ENCODE measurements around the gene PITHD1.
"Not testable (repeated sequence)": the region's sequence is repeated elsewhere in the genome, so short reads cannot be mapped to it uniquely, and the experiment has no call there.

The PITHD1 gene

DNA sequence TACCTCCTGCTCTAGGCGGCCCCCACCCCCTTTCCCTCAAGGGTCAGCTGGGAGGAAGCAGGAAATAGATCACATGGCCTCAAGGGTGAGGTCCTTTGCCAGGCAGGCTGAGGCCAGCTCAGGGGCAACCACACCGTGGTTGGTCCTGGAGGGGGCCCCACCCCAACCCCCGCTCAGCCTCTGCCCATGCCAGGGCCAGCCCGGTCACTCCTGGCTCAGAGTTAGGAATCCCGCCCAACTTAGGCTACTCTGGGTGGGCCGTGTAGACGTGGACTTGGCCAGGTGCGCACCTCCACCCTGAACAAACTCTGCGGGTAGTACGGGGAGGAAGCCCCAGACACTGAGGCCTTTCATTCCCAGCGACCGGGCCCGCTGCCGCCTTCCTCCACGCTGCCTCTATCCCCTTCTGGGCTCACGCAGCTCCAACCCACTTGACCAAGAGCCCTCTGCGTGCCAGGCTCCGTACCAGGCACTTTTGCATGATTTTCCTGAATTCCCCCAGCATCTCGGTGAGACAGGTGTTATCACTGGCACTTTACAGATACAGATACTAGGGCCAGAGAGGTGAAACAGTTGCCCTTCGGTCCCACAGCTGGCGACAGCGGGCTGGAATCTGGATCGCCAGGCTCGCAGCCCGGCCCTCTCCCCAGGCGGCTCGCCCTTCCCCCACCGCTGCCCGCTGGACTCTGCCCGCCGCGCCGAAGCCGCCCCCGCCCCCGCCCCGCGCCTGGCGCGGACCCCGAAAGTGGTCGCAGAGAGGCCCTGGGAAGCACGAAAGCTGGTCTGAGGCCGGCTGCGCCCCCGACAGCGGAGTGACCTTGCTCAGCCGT is 21.6 kb downstream of the PITHD1 start:
- DNase-seq = no peak

- DNase-seq = peak; percentile 48
Measured at GRCh38 chr1:23800400-23801337, 22.5 kb downstream of the PITHD1 start, which contains the start of gene GALE. Gene GALE, minus strand, starts transcription at chr1:23800754. Its CDS starts 1,747 bp downstream, at chr1:23799007.

DNA sequence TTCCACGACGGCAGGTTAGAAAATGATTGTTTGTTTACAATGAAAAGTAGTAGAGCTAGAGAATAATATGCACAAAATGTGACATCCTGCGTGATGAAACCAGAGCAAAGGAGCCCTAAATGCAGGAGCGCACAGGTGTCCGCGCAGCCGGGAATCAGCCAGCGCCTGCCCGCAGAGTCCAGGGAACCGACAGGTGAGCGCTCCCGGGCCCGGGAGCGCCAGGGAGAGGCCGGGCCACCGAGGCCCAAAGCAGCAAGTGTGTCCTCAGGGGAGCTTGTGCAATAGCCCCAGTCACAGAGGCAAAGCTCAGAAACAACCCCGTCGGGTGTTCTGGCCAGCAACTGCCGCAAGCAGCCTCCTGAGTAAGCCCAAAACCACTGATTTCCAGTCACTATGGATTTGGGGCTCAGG is 23.1 kb downstream of the PITHD1 start:
- DNase-seq = no peak

DNA sequence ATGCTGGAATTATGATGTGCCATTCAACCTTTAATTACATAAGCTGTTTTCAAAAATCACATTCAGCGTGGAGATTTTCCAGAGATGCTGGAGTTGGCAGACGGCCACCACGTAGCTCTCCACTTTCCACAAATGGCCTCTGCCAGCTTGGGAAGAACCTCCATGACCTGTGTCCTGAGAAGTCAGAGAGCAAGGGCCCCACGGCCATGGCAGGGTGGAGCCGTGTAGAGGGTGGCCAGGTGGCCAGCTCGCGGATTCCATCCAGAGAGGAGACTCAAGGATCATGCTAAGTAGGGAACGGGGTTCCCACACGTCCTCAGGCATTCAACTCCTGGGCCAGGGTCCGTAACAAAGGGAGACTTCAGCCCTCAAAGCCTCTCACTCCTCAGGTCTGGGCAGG is 23.7 kb downstream of the PITHD1 start:
- no peak for DNase-seq

DNA sequence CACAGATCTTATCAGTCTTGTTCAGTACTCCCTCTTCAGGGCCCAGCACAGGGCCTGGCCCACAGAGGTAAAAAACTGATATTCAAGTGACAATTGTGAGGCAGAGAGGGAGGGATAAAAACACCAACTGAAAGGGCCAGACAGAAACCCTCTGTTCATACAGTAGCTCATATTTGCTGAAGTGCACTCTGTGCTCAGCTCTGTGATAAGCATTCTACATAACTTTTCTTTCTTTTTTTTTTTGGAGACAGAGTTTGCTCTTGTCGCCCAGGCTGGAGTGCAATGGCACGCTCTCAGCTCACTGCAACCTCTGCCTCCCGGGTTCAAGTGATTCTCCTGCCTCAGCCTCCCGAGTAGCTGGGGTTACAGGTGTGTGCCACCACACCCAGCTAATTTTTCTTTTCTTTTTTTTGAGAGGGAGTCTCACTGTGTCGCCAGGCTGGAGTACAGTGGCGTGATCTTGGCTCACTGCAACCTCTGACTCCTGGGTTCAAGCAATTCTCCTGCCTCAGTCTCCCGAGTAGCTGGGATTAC is 24.7 kb downstream of the PITHD1 start:
- not testable (repeated sequence) for DNase-seq

GRCh38 chr1:23803674-23804073 is 25.5 kb downstream of the PITHD1 start:
- DNase-seq = no peak

GRCh38 chr1:23804183-23804835 is 26.1 kb downstream of the PITHD1 start:
- no peak for DNase-seq

GRCh38 chr1:23805025-23805424 is 26.8 kb downstream of the PITHD1 start:
- no peak for DNase-seq

DNA sequence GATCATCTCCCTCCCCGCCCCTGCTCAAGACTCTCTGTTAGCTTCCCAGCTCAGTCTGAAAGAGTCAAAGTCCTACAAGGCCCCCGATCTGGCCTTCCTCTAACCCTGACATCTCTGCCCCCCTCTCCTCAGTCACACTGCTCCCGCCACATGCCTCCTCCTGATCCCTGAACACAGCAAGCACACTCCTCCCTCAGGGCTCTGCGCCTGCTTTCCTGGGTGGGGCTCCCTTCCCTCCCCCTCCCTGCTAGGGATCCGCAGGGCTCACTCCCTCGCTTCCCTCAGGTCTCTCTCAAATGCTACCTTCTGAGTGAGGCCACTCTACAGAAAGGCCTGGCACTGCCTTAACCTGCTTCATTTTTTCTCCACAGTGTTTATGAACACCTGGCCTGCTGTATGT is 28.1 kb downstream of the PITHD1 start:
- no peak for DNase-seq

GRCh38 chr1:23807453-23807852 is 29.2 kb downstream of the PITHD1 start:
- DNase-seq = no peak

DNA sequence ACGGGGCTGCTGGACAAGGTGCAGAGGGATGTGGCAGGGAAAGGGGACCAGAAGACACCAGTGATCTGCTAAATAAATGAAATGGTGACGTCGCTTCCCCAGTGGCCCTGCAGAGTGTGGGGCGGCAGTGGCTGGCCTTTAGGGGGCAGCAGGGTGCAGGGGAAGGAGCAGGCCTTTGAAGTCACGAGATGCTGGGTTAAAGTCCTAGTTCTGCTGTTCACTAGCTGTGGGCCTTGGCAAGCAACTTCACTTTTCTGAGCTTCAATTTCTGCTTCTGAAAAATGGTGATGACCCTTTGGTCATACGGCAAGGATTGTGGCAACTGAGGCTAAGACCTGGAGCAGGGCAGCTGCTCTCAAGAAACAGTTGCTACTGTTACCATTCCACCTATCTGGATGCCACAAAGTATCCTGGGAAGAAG is 31.5 kb downstream of the PITHD1 start:
- DNase-seq = peak; percentile 7

- no peak for DNase-seq
Measured at GRCh38 chr1:23810818-23811540, 32.8 kb downstream of the PITHD1 start.

DNA sequence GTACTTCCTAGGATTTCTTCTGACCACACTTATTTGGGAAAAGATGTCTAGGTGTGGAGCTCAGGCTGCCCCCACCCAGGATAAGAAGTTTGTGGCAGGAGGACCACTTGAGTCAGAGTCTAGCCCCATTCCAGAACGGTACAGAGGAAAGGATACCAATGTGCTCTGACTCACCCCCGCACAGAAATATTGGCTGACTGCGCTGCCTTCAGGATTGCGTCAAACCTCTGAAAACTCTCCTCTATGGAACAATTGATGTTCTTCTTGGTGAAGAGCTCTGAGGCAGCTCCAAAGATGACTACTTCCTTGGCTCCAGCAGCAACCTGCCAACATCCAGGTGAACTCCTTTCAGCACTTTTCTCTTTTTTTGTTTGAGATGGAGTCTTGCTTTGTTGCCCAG is 35.8 kb downstream of the PITHD1 start:
- no peak for DNase-seq

DNA sequence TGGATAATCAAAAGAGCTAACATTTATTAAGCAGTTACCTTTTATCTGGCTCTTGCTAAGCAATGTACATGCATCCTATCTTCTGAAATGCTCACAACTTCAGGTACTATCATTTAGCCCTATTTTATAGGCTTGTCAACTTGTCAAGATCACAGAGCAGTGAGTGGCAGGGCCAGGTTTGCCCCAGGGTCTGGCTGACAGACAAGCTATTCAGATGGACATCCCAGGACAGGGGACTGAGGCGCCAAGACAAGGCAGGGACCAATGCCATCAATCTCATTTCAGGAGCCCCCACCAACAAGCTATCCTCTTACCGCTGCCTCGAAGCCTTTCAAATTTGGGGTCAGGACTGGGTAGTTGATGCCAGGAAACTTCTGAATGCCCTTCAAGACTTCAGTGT is 38.1 kb downstream of the PITHD1 start:
- DNase-seq = no peak

GRCh38 chr1:23816906-23817305 is 38.7 kb downstream of the PITHD1 start:
- no peak for DNase-seq

DNA sequence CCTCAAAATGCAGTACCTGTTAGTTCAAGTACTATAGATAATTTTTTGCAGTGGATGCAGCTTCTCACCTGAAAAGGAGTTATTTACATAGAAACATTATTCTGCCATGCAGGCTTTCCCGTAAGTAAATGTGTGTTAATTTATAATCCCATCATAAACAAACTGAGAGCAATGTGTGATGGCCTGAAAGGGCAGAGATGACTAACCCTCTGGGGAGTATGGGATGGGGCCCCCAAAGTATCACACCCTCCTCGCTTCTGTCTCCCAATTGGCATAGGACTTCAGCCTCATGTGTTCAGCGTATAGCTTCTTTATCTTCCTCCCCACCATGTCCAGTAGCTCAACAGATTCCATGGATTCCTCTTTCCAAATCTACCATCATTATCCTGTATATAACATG is 39.4 kb downstream of the PITHD1 start:
- DNase-seq = no peak

DNA sequence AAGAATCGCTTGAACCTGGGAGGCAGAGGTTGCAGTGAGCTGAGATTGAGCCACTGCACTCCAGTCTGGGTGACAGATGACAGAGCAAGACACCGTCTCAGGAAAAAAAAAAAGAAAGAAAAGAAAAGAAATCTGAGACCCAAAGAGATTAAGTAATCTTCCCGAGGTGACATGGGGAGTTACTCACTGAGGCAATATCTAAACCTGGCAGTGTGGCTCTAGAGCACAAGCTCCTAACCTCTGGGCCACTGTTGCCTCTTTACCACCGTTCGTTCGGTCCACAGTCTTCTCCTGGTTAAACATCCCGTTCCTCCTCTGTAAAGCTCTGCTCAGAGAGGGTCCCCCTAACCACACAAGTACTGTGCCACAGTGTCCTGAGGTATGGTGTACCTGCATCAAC is 45.5 kb downstream of the PITHD1 start:
- no peak for DNase-seq

DNA sequence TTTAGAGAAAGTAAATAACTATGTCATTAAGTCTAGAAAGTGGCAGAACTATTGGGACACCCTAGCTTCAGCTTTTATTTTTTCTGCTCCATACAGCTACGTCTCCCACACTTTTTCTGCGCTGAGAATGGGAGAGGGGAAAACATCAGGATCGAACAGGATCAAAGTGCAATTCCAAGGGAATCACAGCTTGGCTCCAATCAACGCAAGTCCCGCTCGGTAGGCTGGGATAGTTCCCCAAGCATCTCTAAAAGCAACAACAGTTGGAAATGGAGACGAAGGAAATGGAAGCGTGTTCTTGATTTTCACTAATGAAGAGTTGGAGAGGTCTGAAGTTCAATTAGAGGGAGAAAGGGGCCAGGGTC is 46.5 kb downstream of the PITHD1 start:
- DNase-seq = no peak

DNA sequence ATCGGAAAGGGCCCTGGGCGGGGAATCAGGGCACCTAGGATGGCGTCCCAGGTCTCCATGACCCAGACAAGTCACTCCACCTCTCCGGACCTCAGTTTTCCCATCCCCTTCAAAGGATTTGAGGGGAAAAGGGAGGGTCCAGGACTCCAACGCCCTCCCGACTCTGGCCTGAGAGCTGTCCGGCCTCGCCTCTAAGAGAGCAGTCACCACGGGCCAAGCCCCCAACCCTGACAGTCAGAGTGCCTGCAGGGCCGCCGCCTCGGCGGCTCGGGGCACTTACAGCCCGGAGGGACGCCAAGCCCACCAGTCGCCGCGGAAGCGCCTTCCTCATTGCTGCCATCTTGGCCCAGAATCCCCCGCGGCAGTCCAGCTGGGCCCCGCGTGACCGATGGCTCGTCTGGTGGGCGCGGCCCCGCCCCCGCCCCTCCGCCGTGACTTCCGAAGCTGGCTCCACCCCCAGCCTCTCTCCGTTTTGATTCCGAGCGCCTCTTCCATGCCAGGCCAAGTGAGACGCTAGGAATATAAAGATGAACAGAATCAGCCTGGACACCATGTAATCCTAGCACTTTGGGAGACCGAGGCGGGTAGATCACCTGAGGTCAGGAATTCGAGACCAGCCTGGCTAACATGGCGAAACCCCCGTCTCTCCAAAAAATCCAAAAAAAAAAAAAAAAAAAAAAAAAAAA is 47.0 kb downstream of the PITHD1 start, which contains the start of gene HMGCL:
HMGCL (minus strand) TSS at position 354 of the 686 bp plus-strand sequence; CDS start at position 340, 14 bp downstream.
- DNase-seq = peak; percentile 45

DNA sequence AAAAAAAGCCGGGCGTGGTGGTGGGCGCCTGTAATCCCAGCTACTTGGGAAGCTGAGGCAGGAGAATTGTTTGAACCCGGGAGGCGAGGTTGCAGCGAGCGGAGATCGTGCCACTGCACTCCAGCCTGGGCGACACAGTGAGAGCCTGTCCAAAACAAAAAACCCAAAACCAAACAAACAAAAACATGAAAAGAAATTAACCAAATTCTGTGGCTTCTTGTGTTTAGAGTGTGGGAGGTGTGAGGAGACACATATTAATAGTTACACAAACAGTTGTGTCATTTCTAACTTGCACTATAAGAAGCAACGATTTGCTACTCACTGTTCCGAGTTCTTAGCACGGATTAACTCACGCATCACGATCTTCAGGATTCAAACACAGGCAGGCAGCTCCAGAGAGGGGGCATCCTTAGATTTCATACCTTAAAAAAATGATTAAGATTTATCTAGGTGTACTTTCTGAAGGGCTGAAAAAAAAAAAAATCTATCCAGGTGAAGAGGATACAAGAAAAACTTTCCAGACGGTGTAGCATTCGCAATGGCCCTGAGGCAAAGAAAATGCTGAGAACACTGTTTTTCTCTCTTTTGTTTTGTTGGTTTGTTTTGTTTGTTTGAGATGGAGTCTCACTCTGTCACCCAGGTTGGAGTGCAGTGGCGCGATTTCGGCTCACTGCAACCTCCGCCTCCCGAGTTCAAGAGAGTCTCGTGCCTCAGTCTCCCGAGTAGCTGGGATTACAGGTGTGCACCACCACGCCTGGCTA is 47.7 kb downstream of the PITHD1 start:
- no peak for DNase-seq

- DNase-seq = not testable (repeated sequence)
Measured at GRCh38 chr1:23826590-23826989, 48.4 kb downstream of the PITHD1 start.
